Fibroblast of lung (primary cell): ENCODE measurements around the gene SLC6A8.

Source experiments
- CTCF ChIP-seq, 2 donors: IDR thresholded peaks in 1 of 2; conservative IDR thresholded peaks in 1 of 2; 1 replicate in 1 of 2; 2 replicates in 1 of 2; pipeline ENCODE4 v1.5.1; 2011 to 2012; ENCODE audit warnings: low read length in 2 of 2, control low read depth in 1 of 2, inconsistent platforms in 1 of 2, low read depth in 1 of 2, mild to moderate bottlenecking in 1 of 2
- EZH2 ChIP-seq: IDR thresholded peaks from 2 replicates; pipeline ENCODE4 v1.5.1; 2012; ENCODE audit warnings: low read length, control low read depth, mild to moderate bottlenecking; ENCODE audit errors: missing control alignments

- TF ChIP-seq CTCF (conservative IDR thresholded peaks at IDR 0.05 in 1 of 2, IDR thresholded peaks at IDR 0.05 in 1 of 2; ENCODE audit: low read depth in 1 of 2, low read length in 2 of 2) (no peak), EZH2 (no peak)
Measured at GRCh38 chrX:153714256-153714655, 26.5 kb downstream of the SLC6A8 start.
